GM18867 (cell line): ENCODE data around the gene MAP2K5.

Experiments
- ATAC-seq: cut with Tn5 transposase; IDR thresholded peaks from one replicate; pipeline ENCODE4 v1.9.1; 2021; ENCODE audit warnings: mild to moderate bottlenecking, moderate library complexity; ENCODE audit not compliant: unreplicated experiment

Gene MAP2K5

DNA sequence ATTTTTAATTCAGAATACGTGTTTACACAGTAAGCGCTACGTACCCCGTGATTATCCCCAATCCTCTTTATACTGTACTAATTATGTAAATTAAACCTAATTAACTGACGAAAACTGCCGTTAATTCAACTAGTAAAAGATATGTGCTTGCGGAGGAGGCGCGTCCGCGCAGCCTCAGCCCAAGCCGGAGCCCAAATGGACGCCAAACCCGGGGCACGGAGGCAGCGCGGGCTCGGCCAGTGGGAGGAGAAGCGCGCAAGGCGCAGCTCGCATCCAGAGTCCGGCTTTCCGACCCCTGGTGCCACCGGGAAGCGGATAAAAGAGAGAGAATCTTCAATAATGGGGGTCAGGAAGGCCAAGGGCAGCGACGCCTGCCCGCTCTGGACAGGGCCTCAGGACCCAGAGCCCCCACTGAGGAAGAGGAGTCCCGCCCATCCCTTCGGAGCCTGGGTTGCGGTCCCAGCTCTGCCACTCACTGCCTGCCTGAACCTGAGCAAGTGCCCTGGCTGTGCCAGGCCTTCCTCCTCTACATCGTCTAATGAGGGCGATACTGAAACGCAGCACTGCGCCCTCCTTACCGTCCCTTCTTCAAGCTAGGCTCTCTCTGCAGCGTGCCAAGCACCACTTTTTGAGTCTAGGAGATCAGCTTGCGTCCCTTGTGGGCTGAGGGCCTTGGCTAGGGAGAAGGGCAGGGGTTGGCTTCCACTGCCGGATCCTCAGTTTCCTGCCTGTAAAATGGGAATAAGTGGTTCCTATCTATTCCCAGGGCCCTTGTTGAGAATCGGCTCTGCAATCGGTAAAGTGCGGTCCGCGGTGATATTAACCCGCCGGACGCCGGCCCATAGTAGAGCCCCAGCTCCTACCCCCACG, 277.9 kb downstream of the MAP2K5 start:
- ATAC-seq, result no peak

- ATAC-seq, result no peak
Observed at GRCh38 chr15:67820992-67821783, 278.7 kb downstream of the MAP2K5 start.

GRCh38 chr15:67821784-67822440, 279.4 kb downstream of the MAP2K5 start:
- no peak for ATAC-seq

DNA sequence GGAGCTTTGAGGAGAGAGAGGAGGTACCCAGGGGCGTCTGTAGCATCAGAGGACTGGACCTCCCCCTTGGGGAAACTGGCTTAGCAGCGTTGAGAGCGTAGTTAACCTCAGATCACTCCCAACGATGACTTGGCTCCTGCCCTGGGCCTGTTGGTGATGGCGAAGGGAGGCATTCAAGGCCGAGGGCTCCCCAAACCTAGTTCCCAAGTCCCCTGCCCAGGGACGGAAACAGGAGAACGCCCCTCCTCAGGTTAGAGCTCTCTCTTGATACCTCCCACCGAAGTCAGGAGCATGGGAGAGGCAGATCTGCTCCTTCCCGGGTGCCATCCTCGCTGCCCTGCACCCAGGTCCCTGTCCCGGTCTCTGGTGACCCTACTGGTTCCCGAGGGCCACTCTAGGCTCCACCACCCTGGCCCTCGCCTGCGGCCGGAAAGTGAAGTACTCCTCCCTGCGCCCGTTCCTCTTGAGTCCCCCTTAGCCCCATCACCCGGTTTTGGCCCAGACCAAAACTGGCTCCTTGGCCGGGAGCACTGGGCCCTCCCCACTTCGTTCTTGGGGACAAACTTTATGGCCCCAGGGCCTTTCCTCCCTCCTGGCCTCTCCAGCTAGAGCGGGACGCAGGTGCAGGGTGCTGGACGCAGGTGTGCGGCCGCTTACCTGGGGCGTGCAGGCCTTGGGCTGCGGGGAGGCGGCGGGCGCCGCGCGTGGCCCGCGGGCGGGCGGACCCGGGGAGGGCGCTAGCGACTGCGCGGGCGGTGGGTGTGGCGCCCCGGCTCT, 280.2 kb downstream of the MAP2K5 start:
- no peak for ATAC-seq

DNA sequence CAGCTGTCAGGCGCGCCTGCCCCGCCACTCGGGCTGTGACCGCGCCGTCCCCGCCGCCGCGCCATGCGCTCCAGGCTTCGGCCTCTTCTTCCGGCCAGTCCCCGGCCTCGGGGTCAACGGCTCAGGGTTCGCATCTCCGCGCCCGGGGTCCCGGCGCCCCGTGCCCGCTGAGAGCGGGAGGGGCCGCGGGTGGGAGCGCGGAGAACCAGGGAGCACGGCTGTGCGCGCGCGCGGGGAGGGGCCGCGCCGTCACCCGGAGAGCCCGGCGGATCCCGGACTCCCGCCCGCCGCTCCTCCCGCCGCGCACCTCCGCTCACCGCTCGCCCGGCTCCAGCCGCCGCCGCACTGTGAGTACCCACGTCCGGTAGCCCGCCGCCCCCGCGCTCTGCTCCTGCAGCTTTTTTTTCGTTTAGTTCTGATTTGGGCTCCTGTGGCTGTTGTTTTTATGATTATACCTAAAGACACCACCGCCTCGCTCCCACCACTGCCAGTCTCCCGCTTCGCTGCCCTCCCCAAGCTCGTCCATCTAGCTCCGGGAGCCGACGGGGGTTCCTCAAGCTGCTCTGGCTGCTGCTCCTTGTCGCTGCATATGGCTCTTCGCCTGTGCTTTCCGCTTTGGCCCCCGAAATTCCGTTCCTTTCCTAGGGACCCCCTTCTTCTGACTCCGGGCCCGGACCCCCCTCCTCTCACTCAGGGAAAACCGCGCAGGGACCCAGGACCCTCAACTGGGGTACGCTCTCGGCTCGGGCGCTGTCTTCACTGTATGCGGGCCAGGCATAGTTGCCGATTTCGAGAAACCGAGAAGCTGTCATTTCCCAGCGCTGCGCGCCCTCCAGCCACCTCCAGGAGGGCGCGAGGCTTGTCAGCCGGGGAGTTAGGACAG, 281.1 kb downstream of the MAP2K5 start:
- ATAC-seq, result no peak

- no peak for ATAC-seq
Observed at GRCh38 chr15:67824197-67824968, 281.9 kb downstream of the MAP2K5 start.

GRCh38 chr15:67824976-67825880, 282.7 kb downstream of the MAP2K5 start, which contains the start of gene SKOR1:
Gene SKOR1, plus strand, starts transcription at chr15:67825509. Its CDS starts 94 bp downstream, at chr15:67825603.
- ATAC-seq, result no peak

DNA sequence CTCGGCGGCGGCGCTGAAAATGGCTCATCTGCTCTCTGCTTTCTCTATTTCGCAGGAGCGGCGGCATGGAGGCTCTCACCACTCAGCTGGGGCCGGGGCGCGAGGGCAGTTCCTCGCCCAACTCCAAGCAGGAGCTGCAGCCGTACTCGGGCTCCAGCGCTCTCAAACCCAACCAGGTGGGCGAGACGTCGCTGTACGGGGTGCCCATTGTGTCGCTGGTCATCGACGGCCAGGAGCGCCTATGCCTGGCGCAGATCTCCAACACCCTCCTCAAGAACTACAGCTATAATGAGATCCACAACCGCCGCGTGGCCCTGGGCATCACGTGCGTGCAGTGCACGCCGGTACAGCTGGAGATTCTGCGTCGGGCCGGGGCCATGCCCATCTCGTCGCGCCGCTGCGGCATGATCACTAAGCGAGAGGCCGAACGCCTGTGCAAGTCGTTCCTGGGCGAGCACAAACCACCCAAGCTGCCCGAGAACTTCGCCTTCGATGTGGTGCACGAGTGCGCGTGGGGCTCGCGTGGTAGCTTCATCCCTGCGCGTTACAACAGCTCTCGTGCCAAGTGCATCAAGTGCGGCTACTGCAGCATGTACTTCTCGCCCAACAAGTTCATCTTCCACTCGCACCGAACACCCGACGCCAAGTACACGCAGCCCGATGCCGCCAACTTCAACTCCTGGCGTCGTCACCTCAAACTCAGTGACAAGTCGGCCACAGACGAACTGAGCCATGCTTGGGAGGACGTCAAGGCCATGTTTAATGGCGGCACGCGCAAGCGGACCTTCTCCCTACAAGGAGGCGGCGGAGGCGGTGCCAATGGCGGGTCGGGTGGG, 283.6 kb downstream of the MAP2K5 start:
- ATAC-seq, result no peak

- no peak for ATAC-seq
Observed at GRCh38 chr15:67826717-67827561, 284.4 kb downstream of the MAP2K5 start.

- no peak for ATAC-seq
Observed at GRCh38 chr15:67827562-67828277, 285.2 kb downstream of the MAP2K5 start.

DNA sequence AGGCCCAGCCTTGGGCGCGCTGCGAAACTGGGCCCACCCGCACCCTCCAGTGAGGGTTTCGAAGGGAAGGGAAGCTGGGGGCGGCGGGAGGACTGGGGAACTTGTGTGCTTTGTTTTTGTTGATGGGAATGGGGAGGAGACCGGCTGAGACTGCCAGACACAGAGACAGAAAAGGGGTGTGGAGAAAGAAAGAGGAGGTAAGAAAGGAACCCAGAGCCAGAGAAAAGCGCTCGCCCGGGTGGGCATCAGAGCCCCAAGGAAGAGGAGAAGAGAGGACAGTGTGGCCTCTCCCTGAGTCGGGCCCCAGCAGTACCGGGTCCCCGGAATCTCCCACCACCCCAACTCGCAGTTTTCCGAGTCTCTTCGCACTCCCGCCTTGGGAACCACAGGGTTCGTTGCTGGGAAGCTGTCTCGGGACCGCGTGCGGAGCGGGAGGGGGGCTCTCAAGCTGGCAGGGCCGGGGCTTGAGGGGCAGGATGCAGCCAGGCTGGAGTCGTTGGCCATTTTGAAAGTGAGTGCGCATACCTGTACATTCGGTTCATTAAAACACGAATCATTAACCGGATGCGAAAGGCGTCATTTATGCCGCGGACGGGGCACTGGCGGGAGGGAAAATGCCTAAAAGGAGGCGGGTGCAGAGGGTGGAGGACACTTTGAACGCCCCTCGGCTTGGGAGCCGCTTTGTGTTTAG, 285.9 kb downstream of the MAP2K5 start:
- ATAC-seq, result no peak

GRCh38 chr15:67828969-67829646, 286.6 kb downstream of the MAP2K5 start:
- ATAC-seq, result no peak

GRCh38 chr15:67829647-67830504, 287.4 kb downstream of the MAP2K5 start:
- no peak for ATAC-seq
